GM12878 (cell line): ENCODE data around the gene NF1. TPM values are rescaled to one million over a fixed set of nuclear protein-coding genes. Genes with fewer than 3 reads are reported as not detected.

Experiments
- ATAC-seq: fragments of 200-7000 bp; cut with Tn5 transposase; 3 replicates; pipeline ENCODE4 v1.9.1; 2020; ENCODE audit warnings: mild to moderate bottlenecking, moderate library complexity
- BruUV-seq: library from RNA; stranded (reverse); fragments of 400-500 nt; replicated peaks from 2 replicates; lab custom pipeline; 2021; lab: Mats Ljungman, UMichigan
- CTCF ChIA-PET: fragments of 300-600 bp; sonication (Branson Sonifier 250); formaldehyde crosslinking; extraction: SDS; loops from one replicate; lab custom pipeline; 2021; ENCODE audit warnings: inconsistent platforms; lab: Yijun Ruan, JAX
- POLR2A ChIA-PET: fragments of 350-600 bp; formaldehyde crosslinking; extraction: SDS; loops from one replicate; lab custom pipeline; 2021; ENCODE audit warnings: inconsistent platforms; lab: Charles Lee
- RAD21 ChIA-PET: fragments of 300-600 bp; sonication (Branson Sonifier 250); formaldehyde crosslinking; loops from one replicate; lab custom pipeline; 2023; ENCODE audit warnings: antibody characterized with exemption; ENCODE audit not compliant: unreplicated experiment; lab: Charles Lee
- SMC1A ChIA-PET: fragments of 300-600 bp; sonication (Branson Sonifier 250); formaldehyde crosslinking; loops from one replicate; lab custom pipeline; 2023; ENCODE audit not compliant: unreplicated experiment, uncharacterized antibody; lab: Charles Lee
- DNase-seq: peaks from one replicate; pipeline ENCODE4 v3.0.0-alpha.2; 2011; ENCODE audit warnings: low read depth, low spot score
- FAIRE-seq: peaks from 3 replicates; lab custom pipeline; 2011; peaks lifted over from hg19 to GRCh38; lab: Jason Lieb, UNC
- H2AFZ ChIP-seq: 2 replicates; pipeline ENCODE4 v1.6.0; 2011; ENCODE audit warnings: low read depth, low read length, control low read depth; ENCODE audit not compliant: control insufficient read depth
- H3K27ac ChIP-seq: 2 replicates; pipeline ENCODE4 v1.5.1; 2011; ENCODE audit warnings: control low read depth; ENCODE audit not compliant: control insufficient read depth, insufficient read depth
- H3K27me3 ChIP-seq, 2 experiments: replicated peaks in 1 of 2; 2 replicates each; pipeline versions ENCODE4 v1.6.0 to v1.6.1; 2011; ENCODE audit warnings: low read length in 1 of 2; ENCODE audit not compliant: control insufficient read depth in 2 of 2, insufficient read depth in 2 of 2
- H3K36me3 ChIP-seq, 2 experiments: 2 replicates each; pipeline ENCODE4 v1.5.1; 2011; ENCODE audit warnings: low read length in 1 of 2; ENCODE audit not compliant: control insufficient read depth in 2 of 2, insufficient read depth in 2 of 2
- H3K4me1 ChIP-seq: 2 replicates; pipeline ENCODE4 v1.6.1; 2011; ENCODE audit warnings: mild to moderate bottlenecking, low read length, moderate library complexity, mixed read lengths; ENCODE audit not compliant: control insufficient read depth, insufficient read depth
- H3K4me2 ChIP-seq: 2 replicates; pipeline ENCODE4 v1.6.0; 2011; ENCODE audit warnings: control low read depth; ENCODE audit not compliant: control insufficient read depth, insufficient read depth
- H3K4me3 ChIP-seq: fragments of 200-600 bp; sonication (generic); 2 replicates; pipeline ENCODE4 v1.5.1; 2016
- H3K79me2 ChIP-seq: 2 replicates; pipeline ENCODE4 v1.6.0; 2011; ENCODE audit warnings: low read length; ENCODE audit not compliant: control insufficient read depth, insufficient read depth
- H3K9ac ChIP-seq: 2 replicates; pipeline ENCODE4 v1.8.0; 2011; ENCODE audit warnings: low read length, control low read depth, mixed read lengths; ENCODE audit not compliant: control insufficient read depth, insufficient read depth
- H3K9me3 ChIP-seq: replicated peaks from 3 replicates; pipeline ENCODE4 v1.5.1; 2011; ENCODE audit warnings: mild to moderate bottlenecking, low read length; ENCODE audit not compliant: control insufficient read depth, insufficient read depth
- H4K20me1 ChIP-seq: 2 replicates; pipeline ENCODE4 v1.6.0; 2011; ENCODE audit not compliant: control insufficient read depth, insufficient read depth
- CHD4 ChIP-seq: fragments of 200-600 bp; sonication (generic); IDR thresholded peaks from 2 replicates; pipeline ENCODE4 v1.6.1; 2016; ENCODE audit warnings: mild to moderate bottlenecking
- EGR1 ChIP-seq, 2 experiments: IDR thresholded peaks; 1 replicate in 1 of 2; 2 replicates in 1 of 2; pipeline ENCODE4 v1.6.1; 2011 to 2012; ENCODE audit warnings: low read depth in 2 of 2, low read length in 2 of 2, borderline replicate concordance in 1 of 2, mild to moderate bottlenecking in 1 of 2, moderate library complexity in 1 of 2
- FOS ChIP-seq: IDR thresholded peaks from 3 replicates; pipeline ENCODE4 v1.6.1; 2011; ENCODE audit warnings: borderline replicate concordance; ENCODE audit not compliant: insufficient read length; ENCODE audit errors: extremely low read depth
- GATAD2B ChIP-seq: fragments of 450-650 bp; conservative IDR thresholded peaks from 2 replicates; pipeline ENCODE4 v1.6.1; 2017; ENCODE audit warnings: low read depth, mild to moderate bottlenecking, moderate library complexity
- HDGF ChIP-seq: fragments of 450-650 bp; IDR thresholded peaks from 2 replicates; pipeline ENCODE4 v1.6.1; 2016; ENCODE audit warnings: antibody characterized with exemption
- IKZF1 ChIP-seq: fragments of 450-650 bp; conservative IDR thresholded peaks from 2 replicates; pipeline ENCODE4 v1.6.1; 2017; ENCODE audit warnings: antibody characterized with exemption, mild to moderate bottlenecking
- KLF5 ChIP-seq: fragments of 450-650 bp; IDR thresholded peaks from 2 replicates; pipeline ENCODE4 v1.6.1; 2014; ENCODE audit warnings: mild to moderate bottlenecking; ENCODE audit not compliant: partially characterized antibody
- NFYB ChIP-seq: IDR thresholded peaks from 2 replicates; pipeline ENCODE4 v1.6.1; 2011; ENCODE audit warnings: low read depth, mild to moderate bottlenecking, low read length, improper control_type of control experiment, moderate library complexity; ENCODE audit not compliant: insufficient read depth
- TAF1 ChIP-seq: IDR thresholded peaks from 2 replicates; pipeline ENCODE4 v1.6.1; 2011; ENCODE audit warnings: mild to moderate bottlenecking, low read depth, low read length, borderline replicate concordance
- WRNIP1 ChIP-seq: IDR thresholded peaks from 2 replicates; pipeline ENCODE4 v1.6.1; 2011; ENCODE audit warnings: low read depth, low read length, improper control_type of control experiment, borderline replicate concordance
- YBX1 ChIP-seq: fragments of 450-650 bp; IDR thresholded peaks from 2 replicates; pipeline ENCODE4 v1.6.1; 2016; ENCODE audit warnings: antibody characterized with exemption
- WGBS: methylation state at CpG from one replicate; pipeline ENCODE4 v1.1.6; 2016; ENCODE audit warnings: low lambda C conversion rate; ENCODE audit not compliant: insufficient replicate concordance, insufficient coverage; ENCODE audit errors: missing lambda C conversion rate; 5-methylcytosine and 5-hydroxymethylcytosine counted together
- in situ Hi-C: fragments of 300-500 bp; cut with MboI; formaldehyde crosslinking; loops from 9 replicates; pipeline ENCODE4 v1.14.3; 2018; ENCODE audit warnings: mixed read lengths
- intact Hi-C: fragments of 100-400 bp; cut with micrococcal nuclease; formaldehyde crosslinking; loops from one replicate; pipeline ENCODE4 v1.14.2; 2022; ENCODE audit not compliant: unreplicated experiment
- polyA plus RNA-seq, 11 experiments: library from polyadenylated mRNA; depleted of rRNA in 4 of 11; unstranded in 6 of 11; stranded (reverse) in 5 of 11; fragments of >200 nt; fragmentation: Nextera tagmentation in 4 of 11; fragmentation: Illumina TruSeq in 1 of 11; extraction: Ambion mirVana in 4 of 11; extraction: Trizol in 1 of 11; gene quantifications; 1 replicate in 1 of 11; 2 replicates in 10 of 11; pipeline versions ENCODE4 v1.2.1 to v1.2.3, GENCODE V29; 2011 to 2016; ENCODE audit warnings: inconsistent platforms in 2 of 11, missing spikeins in 2 of 11, low read depth in 1 of 11
- total RNA-seq, 4 experiments: library from RNA; depleted of rRNA in 3 of 4; stranded (reverse); fragments of >200 nt in 3 of 4; fragmentation: Illumina TruSeq in 1 of 4; extraction: Trizol in 1 of 4; gene quantifications; 2 replicates each; pipeline versions ENCODE4 v1.2.1 to v1.2.3, GENCODE V29; 2013 to 2021
- TF ChIP-seq, protein P1 (sequence below): IDR thresholded peaks from 2 replicates; pipeline ENCODE4 v1.6.1; 2012; ENCODE audit warnings: low read length, inconsistent platforms
- TF ChIP-seq, protein P2 (sequence below): fragments of 450-650 bp; formaldehyde crosslinking; IDR thresholded peaks from 2 replicates; pipeline ENCODE4 v1.4.0; 2022; ENCODE audit warnings: mild to moderate bottlenecking, moderate library complexity

Gene NF1
- total and polyA plus RNA-seq, 10 of the 15 experiments (the other 5 are each of a cell fraction or from before 2014, with no cell fraction given) = 2.5 to 31.8 (median 16.6) TPM

DNA sequence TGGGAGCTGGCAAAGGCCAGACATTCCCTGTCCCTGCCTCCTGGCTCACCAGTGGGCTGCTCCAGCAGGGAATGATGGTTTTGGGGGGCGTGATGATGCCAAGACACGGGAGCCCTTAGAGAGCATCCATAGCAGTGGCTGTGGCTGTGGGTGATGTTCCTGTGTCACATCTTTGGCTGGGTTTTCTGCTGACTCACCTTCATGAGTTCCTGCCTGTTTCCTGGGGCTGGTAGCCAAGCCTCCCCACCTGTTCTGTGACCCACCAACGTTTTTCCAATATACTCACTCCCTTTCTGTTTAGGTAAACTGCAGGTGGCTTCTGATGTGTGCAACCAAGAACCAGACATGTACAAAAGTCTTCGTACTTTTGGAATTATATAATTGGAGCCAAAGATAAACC lies 16.5 kb upstream of the NF1 start:
- Histone ChIP-seq H3K27ac (no peak overlapping the region), H3K27me3 (no peaks in the 10 kb centered on the region), H3K9me3 (no peaks in the 10 kb centered on the region), H3K36me3 (no peaks in the 10 kb centered on the region), H2AFZ (no peak overlapping the region), H3K4me2 (no peak overlapping the region), H3K4me1 (no peaks in the 10 kb centered on the region), H3K4me3 (no peak overlapping the region), H3K9ac (no peak overlapping the region), H4K20me1 (no peaks in the 10 kb centered on the region), H3K79me2 (no peaks in the 10 kb centered on the region)
- WGBS = 51% methylated on average over 4 of the region's 4 CpGs
- ChIA-PET SMC1A (no interaction called here), POLR2A (interaction anchor here (0.5 kb wide), 1 partner anchor 315 kb away, joined by 3 read pairs; no protein-coding TSS in a partner anchor), RAD21 (no interaction called here), CTCF (interaction anchor here (1.0 to 1.2 kb wide), 3 partner anchors 10 to 14 kb away, joined by 3 to 6 read pairs (median 3); no protein-coding TSS in a partner anchor)
- BruUV-seq = no TSS peak
- FAIRE-seq (no peak), ATAC-seq (no peak), DNase-seq (no peak)
- intact Hi-C loops (loop anchor here (10.0 kb wide), 1 partner anchor 173 kb away; the partner anchor contains the start of gene TEFM), in situ Hi-C loops (no loop called here)
- TF ChIP-seq EGR1 (IDR thresholded peaks at IDR 0.05; ENCODE audit: borderline replicate concordance in 1 of 2, low read depth in 2 of 2, low read length in 2 of 2) (no peak), YBX1 (no peak)
- TF ChIP-seq, all 136 proteins: peak for 0

DNA sequence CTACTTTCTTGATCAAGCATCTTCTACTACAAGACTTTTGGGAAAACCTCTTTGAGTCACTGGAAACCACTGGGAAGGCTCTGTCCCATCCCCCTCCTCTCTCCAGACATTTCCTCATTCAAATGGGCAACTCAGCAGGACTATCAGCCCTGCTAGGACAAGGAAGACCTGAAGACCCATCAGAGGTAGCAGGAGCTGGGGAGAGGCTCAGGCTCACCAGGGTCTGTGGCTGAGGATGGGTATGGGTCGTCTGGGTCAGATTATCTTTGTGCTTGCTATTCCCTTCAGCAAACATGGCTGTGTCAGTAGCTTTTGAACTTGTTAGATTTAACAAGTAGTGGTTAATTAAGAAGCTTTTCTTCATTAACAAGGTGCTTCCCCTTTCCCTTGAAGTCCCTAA lies 15.0 kb upstream of the NF1 start:
- intact Hi-C loops = loop anchor here (10.0 kb wide), 1 partner anchor 175 kb away; the partner anchor contains the start of gene TEFM
- H3K9ac ChIP-seq = no peak overlapping the region
- H3K79me2 ChIP-seq = no peaks in the 10 kb centered on the region
- H2AFZ ChIP-seq = no peak overlapping the region
- no peaks in the 10 kb centered on the region for H3K4me1 ChIP-seq
- ChIA-PET CTCF (interaction anchor here (1.0 to 1.1 kb wide), 3 partner anchors 9 to 64 kb away, joined by 3 read pairs; no protein-coding TSS in a partner anchor), POLR2A (no interaction called here), SMC1A (interaction anchor here (0.7 kb wide), 1 partner anchor 611 kb away, joined by 6 read pairs; no protein-coding TSS in a partner anchor), RAD21 (no interaction called here)
- H3K27me3 ChIP-seq = no peaks in the 10 kb centered on the region
- H3K36me3 ChIP-seq = no peaks in the 10 kb centered on the region
- H3K4me3 ChIP-seq = no peak overlapping the region
- WGBS = 48% methylated on average over 1 of the region's 1 CpG
- H4K20me1 ChIP-seq = no peaks in the 10 kb centered on the region
- no peak for ATAC-seq
- no peak overlapping the region for H3K4me2 ChIP-seq
- H3K9me3 ChIP-seq = no peaks in the 10 kb centered on the region
- BruUV-seq = no TSS peak
- in situ Hi-C loops = no loop called here
- no peak overlapping the region for H3K27ac ChIP-seq
- no peak for DNase-seq
- no peak for FAIRE-seq
- no peak for TF ChIP-seq NFYB
- TF ChIP-seq KLF5 = no peak
- no peak for TF ChIP-seq HDGF
- TF ChIP-seq IKZF1 = no peak
- no peak for TF ChIP-seq WRNIP1
- TF ChIP-seq, protein P1, sequence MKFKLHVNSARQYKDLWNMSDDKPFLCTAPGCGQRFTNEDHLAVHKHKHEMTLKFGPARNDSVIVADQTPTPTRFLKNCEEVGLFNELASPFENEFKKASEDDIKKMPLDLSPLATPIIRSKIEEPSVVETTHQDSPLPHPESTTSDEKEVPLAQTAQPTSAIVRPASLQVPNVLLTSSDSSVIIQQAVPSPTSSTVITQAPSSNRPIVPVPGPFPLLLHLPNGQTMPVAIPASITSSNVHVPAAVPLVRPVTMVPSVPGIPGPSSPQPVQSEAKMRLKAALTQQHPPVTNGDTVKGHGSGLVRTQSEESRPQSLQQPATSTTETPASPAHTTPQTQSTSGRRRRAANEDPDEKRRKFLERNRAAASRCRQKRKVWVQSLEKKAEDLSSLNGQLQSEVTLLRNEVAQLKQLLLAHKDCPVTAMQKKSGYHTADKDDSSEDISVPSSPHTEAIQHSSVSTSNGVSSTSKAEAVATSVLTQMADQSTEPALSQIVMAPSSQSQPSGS = no peak
- no peak for TF ChIP-seq GATAD2B
- no peak for TF ChIP-seq CHD4
- no peak for TF ChIP-seq FOS
- TF ChIP-seq, protein P2, sequence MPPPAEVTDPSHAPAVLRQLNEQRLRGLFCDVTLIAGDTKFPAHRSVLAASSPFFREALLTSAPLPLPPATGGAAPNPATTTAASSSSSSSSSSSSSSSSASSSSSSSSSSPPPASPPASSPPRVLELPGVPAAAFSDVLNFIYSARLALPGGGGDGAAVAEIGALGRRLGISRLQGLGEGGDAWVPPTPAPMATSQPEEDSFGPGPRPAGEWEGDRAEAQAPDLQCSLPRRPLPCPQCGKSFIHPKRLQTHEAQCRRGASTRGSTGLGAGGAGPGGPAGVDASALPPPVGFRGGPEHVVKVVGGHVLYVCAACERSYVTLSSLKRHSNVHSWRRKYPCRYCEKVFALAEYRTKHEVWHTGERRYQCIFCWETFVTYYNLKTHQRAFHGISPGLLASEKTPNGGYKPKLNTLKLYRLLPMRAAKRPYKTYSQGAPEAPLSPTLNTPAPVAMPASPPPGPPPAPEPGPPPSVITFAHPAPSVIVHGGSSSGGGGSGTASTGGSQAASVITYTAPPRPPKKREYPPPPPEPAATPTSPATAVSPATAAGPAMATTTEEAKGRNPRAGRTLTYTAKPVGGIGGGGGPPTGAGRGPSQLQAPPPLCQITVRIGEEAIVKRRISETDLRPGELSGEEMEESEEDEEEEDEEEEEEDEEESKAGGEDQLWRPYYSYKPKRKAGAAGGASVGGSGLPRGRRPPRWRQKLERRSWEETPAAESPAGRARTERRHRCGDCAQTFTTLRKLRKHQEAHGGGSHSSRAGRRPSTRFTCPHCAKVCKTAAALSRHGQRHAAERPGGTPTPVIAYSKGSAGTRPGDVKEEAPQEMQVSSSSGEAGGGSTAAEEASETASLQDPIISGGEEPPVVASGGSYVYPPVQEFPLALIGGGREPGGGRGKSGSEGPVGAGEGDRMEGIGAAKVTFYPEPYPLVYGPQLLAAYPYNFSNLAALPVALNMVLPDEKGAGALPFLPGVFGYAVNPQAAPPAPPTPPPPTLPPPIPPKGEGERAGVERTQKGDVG (CRISPR knock-in tag) = no peak
- no peak for TF ChIP-seq TAF1
